GM19043 (cell line): ENCODE results near the gene CATSPERD.
"Not testable (repeated sequence)": the region's sequence is repeated elsewhere in the genome, so short reads cannot be mapped to it uniquely, and the experiment has no call there.

ENCODE experiments used
- ATAC-seq: cut with Tn5 transposase; IDR thresholded peaks from one replicate; pipeline ENCODE4 v1.9.1; 2021; ENCODE audit warnings: low read depth; ENCODE audit not compliant: unreplicated experiment

Gene CATSPERD

GRCh38 chr19:5686326-5686646 is 34.2 kb upstream of the CATSPERD start:
- no peak for ATAC-seq

DNA sequence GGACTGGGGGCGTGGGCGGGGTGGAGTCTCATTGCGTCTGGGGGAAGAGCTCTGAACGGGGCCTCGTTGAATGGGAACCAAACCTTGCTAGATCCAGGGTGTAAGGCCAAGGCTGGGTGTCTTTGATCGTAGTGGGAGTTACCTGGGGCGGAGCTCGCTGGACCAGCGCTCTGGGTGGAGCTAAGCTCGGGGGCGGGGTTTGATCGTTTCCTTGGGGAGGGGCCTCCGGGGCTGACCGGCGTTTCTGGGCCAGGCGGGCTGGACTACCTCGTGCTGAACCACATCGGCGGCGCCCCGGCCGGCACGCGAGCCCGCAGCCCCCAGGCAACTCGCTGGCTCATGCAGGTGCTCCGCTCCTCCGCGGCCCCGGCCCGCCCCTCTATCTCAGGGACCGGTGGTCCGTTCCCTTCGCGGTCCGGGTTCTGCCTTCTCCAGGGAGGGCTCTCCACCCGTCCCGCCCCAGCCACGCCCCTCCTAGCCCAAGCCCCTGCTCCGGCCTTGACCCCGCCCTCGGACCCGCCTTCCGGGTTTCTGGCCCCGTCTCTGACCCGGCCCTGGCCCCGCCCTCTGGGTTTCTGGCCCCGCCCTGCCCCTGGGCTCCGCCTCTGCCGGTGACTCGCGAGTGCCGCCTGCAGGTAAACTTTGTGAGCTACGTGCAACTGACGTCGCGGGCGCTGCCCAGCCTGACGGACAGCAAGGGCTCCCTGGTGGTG is 33.6 kb upstream of the CATSPERD start:
- peak; percentile 49 for ATAC-seq

- no peak for ATAC-seq
Observed at GRCh38 chr19:5687360-5688198, 32.9 kb upstream of the CATSPERD start.

DNA sequence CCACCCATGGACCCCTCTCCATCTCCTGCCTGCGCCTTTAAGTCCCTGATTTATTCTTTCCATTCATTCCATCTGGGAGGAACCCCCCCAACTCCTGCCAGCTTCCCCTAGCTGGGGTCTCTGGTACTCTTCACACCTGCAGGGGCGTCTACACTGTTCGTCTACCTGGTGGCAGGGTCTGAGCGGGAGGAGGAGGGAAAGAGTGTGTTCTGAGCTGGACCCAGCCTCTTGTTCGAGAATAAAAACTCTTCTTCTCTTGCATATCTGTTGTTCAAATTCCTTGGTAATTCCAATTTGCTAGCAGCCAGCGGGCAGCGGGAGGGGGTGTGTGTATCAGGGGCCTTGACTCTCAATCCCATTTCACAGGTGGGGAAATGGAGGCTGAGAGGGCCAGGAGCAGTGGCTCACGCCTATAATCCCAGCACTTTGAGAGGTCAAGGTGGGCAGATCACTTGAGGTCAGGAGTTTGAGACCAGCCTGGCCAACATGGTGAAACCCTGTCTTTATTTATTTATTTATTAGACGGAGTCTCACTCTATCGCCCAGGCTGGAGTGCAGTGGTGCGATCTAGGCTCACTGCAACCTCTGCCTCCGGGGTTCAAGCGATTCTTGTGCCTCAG is 32.1 kb upstream of the CATSPERD start:
- ATAC-seq, result not testable (repeated sequence)

- ATAC-seq, result peak; percentile 48
Observed at GRCh38 chr19:5690125-5690954, 30.1 kb upstream of the CATSPERD start, which contains the start of gene RPL36. Gene RPL36, plus strand, starts transcription at chr19:5690295. Its CDS starts 213 bp downstream, at chr19:5690508.

DNA sequence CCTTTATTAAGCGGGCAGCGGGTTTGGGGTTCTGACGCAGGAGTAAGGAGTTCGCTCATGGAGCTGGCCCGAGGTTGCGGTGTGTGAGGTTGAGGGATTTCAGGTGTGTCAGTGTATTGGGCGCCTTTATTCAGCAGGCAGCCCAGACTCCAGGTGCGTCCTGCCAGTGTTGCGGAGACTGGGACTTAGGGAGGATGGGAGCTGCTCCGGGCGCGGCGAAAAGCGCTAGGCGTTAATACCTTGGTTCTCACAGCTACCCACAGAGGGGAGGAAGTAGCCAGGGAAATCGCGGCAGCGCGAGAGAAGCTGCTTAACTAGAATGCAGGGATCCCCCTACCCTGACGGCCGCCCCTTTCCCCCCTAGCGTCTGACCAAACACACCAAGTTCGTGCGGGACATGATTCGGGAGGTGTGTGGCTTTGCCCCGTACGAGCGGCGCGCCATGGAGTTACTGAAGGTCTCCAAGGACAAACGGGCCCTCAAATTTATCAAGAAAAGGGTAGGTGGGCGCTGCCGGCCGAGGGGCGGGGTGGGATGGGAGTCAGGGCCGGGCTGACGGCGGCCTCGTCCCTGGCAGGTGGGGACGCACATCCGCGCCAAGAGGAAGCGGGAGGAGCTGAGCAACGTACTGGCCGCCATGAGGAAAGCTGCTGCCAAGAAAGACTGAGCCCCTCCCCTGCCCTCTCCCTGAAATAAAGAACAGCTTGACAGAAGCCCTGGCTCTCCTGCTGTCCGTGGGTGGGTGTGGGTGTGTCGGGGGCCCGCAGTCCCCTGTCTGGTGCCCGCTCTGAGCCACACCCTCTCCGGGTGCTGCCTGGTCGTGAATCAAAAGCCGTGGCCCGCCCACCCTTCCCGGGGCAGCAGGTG is 29.2 kb upstream of the CATSPERD start:
- no peak for ATAC-seq

GRCh38 chr19:5691822-5692722 is 28.4 kb upstream of the CATSPERD start:
- no peak for ATAC-seq

DNA sequence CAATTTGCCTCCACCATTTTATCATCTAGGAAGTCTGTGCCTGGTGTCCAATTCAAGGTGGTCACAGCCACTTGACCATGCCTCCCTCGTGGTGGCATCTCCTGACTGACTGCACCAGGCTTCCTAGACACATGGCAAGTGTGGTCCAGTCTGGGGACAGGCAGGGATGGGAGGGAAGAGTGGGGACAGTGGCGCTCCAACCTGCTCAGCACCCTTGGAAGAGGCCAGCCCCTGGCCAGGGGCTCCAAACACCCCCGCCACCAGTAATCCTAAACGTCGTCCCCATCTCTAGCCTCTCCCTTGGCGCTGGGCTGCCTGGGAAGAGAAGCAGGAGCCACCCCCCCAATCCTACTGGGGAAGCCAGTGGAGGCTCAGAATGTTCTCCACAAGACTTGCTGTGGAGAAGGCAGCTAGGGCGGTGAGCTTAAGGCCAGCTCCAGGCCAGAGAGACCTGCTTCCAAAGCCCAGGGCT is 27.7 kb upstream of the CATSPERD start:
- ATAC-seq, result no peak

GRCh38 chr19:5693195-5694166 is 27.0 kb upstream of the CATSPERD start:
- no peak for ATAC-seq

- ATAC-seq, result no peak
Observed at GRCh38 chr19:5694167-5694955, 26.1 kb upstream of the CATSPERD start.

GRCh38 chr19:5694956-5695648 is 25.3 kb upstream of the CATSPERD start:
- ATAC-seq, result no peak

DNA sequence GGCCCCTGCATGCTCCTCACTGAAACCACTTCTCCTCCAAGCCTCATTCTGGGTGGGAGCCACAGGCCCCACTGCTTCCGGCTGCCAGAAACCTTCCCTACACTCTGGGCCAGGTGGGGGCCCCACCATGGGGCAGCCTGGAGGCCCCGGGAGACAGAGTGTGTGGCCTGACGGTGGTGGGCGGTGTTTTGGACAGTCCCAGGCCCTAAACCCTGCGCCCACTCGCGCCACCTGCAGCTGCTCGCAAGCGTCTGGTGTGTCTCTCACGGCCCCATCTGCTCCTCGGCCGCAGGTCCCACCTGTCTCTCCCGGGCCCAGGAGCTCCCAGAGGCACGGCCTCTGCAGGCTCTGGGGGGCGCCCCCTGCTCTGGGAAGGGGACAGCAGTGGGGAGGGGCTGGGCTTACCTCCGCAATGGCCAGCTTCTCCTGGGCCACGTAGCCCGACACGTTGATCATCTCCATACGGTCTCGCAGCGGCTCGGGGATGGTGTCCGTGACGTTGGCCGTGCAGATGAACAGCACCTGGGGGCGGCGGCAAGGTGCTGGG is 24.7 kb upstream of the CATSPERD start:
- ATAC-seq, result no peak

- no peak for ATAC-seq
Observed at GRCh38 chr19:5696196-5697021, 24.0 kb upstream of the CATSPERD start.

DNA sequence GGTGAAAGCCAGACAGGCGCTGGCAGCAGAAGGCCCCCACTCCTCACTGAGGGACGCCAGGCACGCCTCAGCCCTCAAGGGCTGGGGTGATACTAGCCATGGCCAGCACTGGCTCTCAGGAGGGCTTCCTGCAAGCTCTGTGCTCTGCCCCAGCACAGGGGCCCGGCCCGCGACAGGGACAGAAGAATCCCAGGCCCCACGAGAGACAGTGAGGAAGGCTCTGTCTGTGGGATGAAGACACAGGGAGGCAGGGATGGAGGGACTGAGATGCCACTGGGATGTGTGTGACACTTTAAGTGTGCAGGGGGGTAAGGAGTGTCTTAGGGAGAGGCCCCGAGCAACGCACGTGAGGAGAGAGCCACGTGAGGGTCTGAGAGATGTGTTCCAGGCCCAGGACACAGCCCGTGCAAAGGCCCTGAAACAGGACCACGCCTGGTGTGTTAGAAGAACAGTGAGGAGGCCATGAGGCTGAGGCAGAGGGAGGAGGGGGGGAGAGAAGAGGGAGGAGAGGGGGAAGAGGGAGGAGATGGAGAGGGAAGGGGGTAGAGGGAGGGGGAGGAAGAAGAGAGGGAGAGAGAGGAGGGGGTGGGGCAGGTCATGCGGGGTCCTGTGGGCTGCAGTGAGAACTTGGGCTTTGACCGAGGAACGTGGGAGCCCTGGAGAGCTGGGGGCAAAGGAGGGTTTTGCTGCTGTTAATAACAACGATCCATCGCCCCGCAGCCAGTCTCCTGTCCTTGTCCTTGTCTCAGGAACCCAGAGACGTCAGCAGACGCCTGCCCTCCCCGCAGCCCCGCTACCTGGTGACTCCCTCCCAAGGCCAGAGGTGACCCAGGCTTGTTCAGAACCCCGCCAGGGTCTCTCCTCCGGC is 23.2 kb upstream of the CATSPERD start:
- ATAC-seq, result no peak
